Activated naive CD4-positive, alpha-beta T cell treated with anti-CD3 and anti-CD28 coated beads, Interleukin-2, amount 10 ng/mL, durations not matched to agents 7 days and 5 days (primary cell): ENCODE data around the gene SNX5.

Source experiments
- CTCF ChIA-PET: fragments of 350-600 bp; sonication (Branson Sonifier 250); formaldehyde crosslinking; loops from one replicate; lab custom pipeline; 2021; ENCODE audit warnings: antibody characterized with exemption; lab: Charles Lee
- DNase-seq: peaks from one replicate; pipeline ENCODE4 v3.0.0-alpha.2; 2020
- H3K27ac Mint-ChIP-seq: one replicate; pipeline ENCODE4 v1.8.0; 2021; ENCODE audit warnings: mild to moderate bottlenecking, moderate library complexity, mixed read lengths
- H3K27me3 Mint-ChIP-seq: one replicate; pipeline ENCODE4 v1.8.0; 2021; ENCODE audit warnings: mild to moderate bottlenecking, mixed read lengths
- H3K36me3 Mint-ChIP-seq: one replicate; pipeline ENCODE4 v1.8.0; 2021; ENCODE audit warnings: mixed read lengths
- H3K4me1 Mint-ChIP-seq: one replicate; pipeline ENCODE4 v1.8.0; 2021; ENCODE audit warnings: mixed read lengths
- H3K4me3 Mint-ChIP-seq: one replicate; pipeline ENCODE4 v1.8.0; 2021; ENCODE audit warnings: mild to moderate bottlenecking, moderate library complexity, mixed read lengths
- H3K9me3 Mint-ChIP-seq: one replicate; pipeline ENCODE4 v1.8.0; 2021; ENCODE audit warnings: mixed read lengths

Gene SNX5

GRCh38 chr20:17968366-17969277 is at the start of gene SNX5, which contains the start of gene MGME1:
SNX5 (minus strand) TSS chr20:17968794; CDS start chr20:17968425, 369 bp downstream.
MGME1 (plus strand) TSS chr20:17969018; CDS start chr20:17969860, 842 bp downstream.
- peaks cover 55% of the 10 kb centered on the region for H3K4me1 Mint-ChIP-seq
- peak within 1 kb of the TSS; percentile 100 for H3K4me3 Mint-ChIP-seq
- DNase-seq: peak; percentile 100
- no peaks in the 10 kb centered on the region for H3K9me3 Mint-ChIP-seq
- peaks cover 66% of the 10 kb centered on the region for H3K36me3 Mint-ChIP-seq
- peaks cover 5% of the 10 kb centered on the region for H3K27me3 Mint-ChIP-seq
- peak within 1 kb of the TSS; percentile 100 for H3K27ac Mint-ChIP-seq
- CTCF ChIA-PET: interaction anchor here (0.7 to 2.9 kb wide), 3 partner anchors 9 to 28 kb away, joined by 5 to 11 read pairs (median 8); no protein-coding TSS in a partner anchor

- no peak overlapping the region for H3K27ac Mint-ChIP-seq
- no peak overlapping the region for H3K4me3 Mint-ChIP-seq
- CTCF ChIA-PET: interaction anchor here (0.6 to 1.4 kb wide), 4 partner anchors 19 to 336 kb away, joined by 3 to 4 read pairs (median 3); no protein-coding TSS in a partner anchor
- H3K36me3 Mint-ChIP-seq: no peaks in the 10 kb centered on the region
- DNase-seq: no peak
- H3K9me3 Mint-ChIP-seq: no peaks in the 10 kb centered on the region
- H3K27me3 Mint-ChIP-seq: peaks cover 10% of the 10 kb centered on the region
- H3K4me1 Mint-ChIP-seq: no peaks in the 10 kb centered on the region
Measured at GRCh38 chr20:18018100-18018499, 49.5 kb upstream of the SNX5 start.

- Mint-ChIP-seq H3K4me3 (no peak overlapping the region), H3K4me1 (no peaks in the 10 kb centered on the region), H3K27me3 (peaks cover 10% of the 10 kb centered on the region), H3K36me3 (no peaks in the 10 kb centered on the region), H3K9me3 (no peaks in the 10 kb centered on the region), H3K27ac (no peak overlapping the region)
- DNase-seq: no peak
- CTCF ChIA-PET: interaction anchor here (0.8 kb wide), 1 partner anchor 336 kb away, joined by 3 read pairs; no protein-coding TSS in a partner anchor
Measured at GRCh38 chr20:18016772-18017171, 48.2 kb upstream of the SNX5 start.

- Mint-ChIP-seq H3K4me1 (no peaks in the 10 kb centered on the region), H3K27ac (no peak overlapping the region), H3K27me3 (peaks cover 10% of the 10 kb centered on the region), H3K9me3 (no peaks in the 10 kb centered on the region), H3K36me3 (no peaks in the 10 kb centered on the region), H3K4me3 (no peak overlapping the region)
- CTCF ChIA-PET: no interaction called here
- DNase-seq: no peak
Measured at GRCh38 chr20:18014411-18014810, 45.8 kb upstream of the SNX5 start.

GRCh38 chr20:18012901-18013300 is 44.3 kb upstream of the SNX5 start:
- Mint-ChIP-seq H3K27ac (no peak overlapping the region), H3K4me3 (no peak overlapping the region), H3K36me3 (no peaks in the 10 kb centered on the region), H3K9me3 (no peaks in the 10 kb centered on the region), H3K27me3 (no peaks in the 10 kb centered on the region), H3K4me1 (no peaks in the 10 kb centered on the region)
- DNase-seq: no peak
- CTCF ChIA-PET: no interaction called here

- no peak overlapping the region for H3K27ac Mint-ChIP-seq
- no peaks in the 10 kb centered on the region for H3K9me3 Mint-ChIP-seq
- no peaks in the 10 kb centered on the region for H3K27me3 Mint-ChIP-seq
- no peak for DNase-seq
- no peaks in the 10 kb centered on the region for H3K4me1 Mint-ChIP-seq
- no peaks in the 10 kb centered on the region for H3K36me3 Mint-ChIP-seq
- H3K4me3 Mint-ChIP-seq: no peak overlapping the region
- CTCF ChIA-PET: no interaction called here
Measured at GRCh38 chr20:18011951-18012645, 43.5 kb upstream of the SNX5 start.

- H3K9me3 Mint-ChIP-seq: no peaks in the 10 kb centered on the region
- no peaks in the 10 kb centered on the region for H3K27me3 Mint-ChIP-seq
- no peaks in the 10 kb centered on the region for H3K4me1 Mint-ChIP-seq
- no peak for DNase-seq
- H3K4me3 Mint-ChIP-seq: no peak overlapping the region
- no peaks in the 10 kb centered on the region for H3K36me3 Mint-ChIP-seq
- CTCF ChIA-PET: no interaction called here
- no peak overlapping the region for H3K27ac Mint-ChIP-seq
Measured at GRCh38 chr20:18011482-18011881, 42.9 kb upstream of the SNX5 start.

- no peak overlapping the region for H3K4me3 Mint-ChIP-seq
- peaks cover 5% of the 10 kb centered on the region for H3K27me3 Mint-ChIP-seq
- CTCF ChIA-PET: no interaction called here
- no peaks in the 10 kb centered on the region for H3K36me3 Mint-ChIP-seq
- no peaks in the 10 kb centered on the region for H3K4me1 Mint-ChIP-seq
- no peak for DNase-seq
- H3K27ac Mint-ChIP-seq: no peak overlapping the region
- H3K9me3 Mint-ChIP-seq: no peaks in the 10 kb centered on the region
Measured at GRCh38 chr20:18009116-18009515, 40.5 kb upstream of the SNX5 start.

GRCh38 chr20:18007534-18008292 is 39.1 kb upstream of the SNX5 start:
- no peak overlapping the region for H3K27ac Mint-ChIP-seq
- no peak for DNase-seq
- H3K4me3 Mint-ChIP-seq: no peak overlapping the region
- no peaks in the 10 kb centered on the region for H3K9me3 Mint-ChIP-seq
- peaks cover 5% of the 10 kb centered on the region for H3K27me3 Mint-ChIP-seq
- CTCF ChIA-PET: no interaction called here
- no peaks in the 10 kb centered on the region for H3K36me3 Mint-ChIP-seq
- H3K4me1 Mint-ChIP-seq: no peaks in the 10 kb centered on the region

- no peak for DNase-seq
- Mint-ChIP-seq H3K9me3 (no peaks in the 10 kb centered on the region), H3K27me3 (peaks cover 5% of the 10 kb centered on the region), H3K4me1 (no peaks in the 10 kb centered on the region), H3K27ac (no peak overlapping the region), H3K4me3 (no peak overlapping the region), H3K36me3 (no peaks in the 10 kb centered on the region)
- CTCF ChIA-PET: no interaction called here
Measured at GRCh38 chr20:18006684-18007083, 38.1 kb upstream of the SNX5 start.

GRCh38 chr20:18005990-18006364 is 37.4 kb upstream of the SNX5 start:
- no peak overlapping the region for H3K27ac Mint-ChIP-seq
- H3K36me3 Mint-ChIP-seq: no peaks in the 10 kb centered on the region
- H3K9me3 Mint-ChIP-seq: no peaks in the 10 kb centered on the region
- H3K27me3 Mint-ChIP-seq: peaks cover 12% of the 10 kb centered on the region
- CTCF ChIA-PET: no interaction called here
- no peak for DNase-seq
- no peak overlapping the region for H3K4me3 Mint-ChIP-seq
- H3K4me1 Mint-ChIP-seq: no peaks in the 10 kb centered on the region

- Mint-ChIP-seq H3K4me1 (no peaks in the 10 kb centered on the region), H3K9me3 (no peaks in the 10 kb centered on the region), H3K4me3 (no peak overlapping the region), H3K36me3 (no peaks in the 10 kb centered on the region), H3K27ac (no peak overlapping the region), H3K27me3 (peaks cover 12% of the 10 kb centered on the region)
- CTCF ChIA-PET: no interaction called here
- no peak for DNase-seq
Measured at GRCh38 chr20:18005170-18005989, 36.8 kb upstream of the SNX5 start.

- Mint-ChIP-seq H3K9me3 (no peaks in the 10 kb centered on the region), H3K4me3 (no peak overlapping the region), H3K27me3 (peaks cover 12% of the 10 kb centered on the region), H3K27ac (no peak overlapping the region), H3K4me1 (no peaks in the 10 kb centered on the region), H3K36me3 (no peaks in the 10 kb centered on the region)
- CTCF ChIA-PET: no interaction called here
- no peak for DNase-seq
Measured at GRCh38 chr20:18004384-18005031, 35.9 kb upstream of the SNX5 start.
